A673 (cell line): ENCODE results near the gene SMURF1. TPM values are rescaled to one million over a fixed set of nuclear protein-coding genes. Genes with fewer than 3 reads are reported as not detected.

Experiments used
- BruUV-seq: library from RNA; stranded (reverse); fragments of 400-500 nt; replicated peaks from 2 replicates; lab custom pipeline; 2021; lab: Mats Ljungman, UMichigan
- CTCF ChIA-PET: fragments of 300-600 bp; sonication (Branson Sonifier 250); formaldehyde crosslinking; loops from one replicate; lab custom pipeline; 2022; ENCODE audit warnings: antibody characterized with exemption; lab: Charles Lee
- POLR2A ChIA-PET: fragments of 300-600 bp; sonication (Branson Sonifier 250); formaldehyde crosslinking; loops from one replicate; lab custom pipeline; 2022; ENCODE audit warnings: antibody characterized with exemption; ENCODE audit not compliant: low non-redundant PET; lab: Charles Lee
- DNase-seq: peaks from one replicate; pipeline ENCODE4 v3.0.0-alpha.2; 2015; ENCODE audit warnings: low spot score
- H3K27ac ChIP-seq: fragments of 200-600 bp; sonication (generic); 2 replicates; pipeline ENCODE4 v1.5.1; 2016; ENCODE audit warnings: mixed run types, low read depth, mild to moderate bottlenecking, mixed read lengths, antibody characterized with exemption, low read length; ENCODE audit not compliant: poor library complexity, severe bottlenecking
- H3K27me3 ChIP-seq: fragments of 200-600 bp; sonication (generic); replicated peaks from 2 replicates; pipeline ENCODE4 v1.6.1; 2017; ENCODE audit warnings: mixed run types, low read depth, mild to moderate bottlenecking, mixed read lengths, antibody characterized with exemption, low read length; ENCODE audit not compliant: insufficient read depth, poor library complexity
- H3K36me3 ChIP-seq: fragments of 200-600 bp; sonication (generic); 2 replicates; pipeline ENCODE4 v1.6.1; 2016; ENCODE audit warnings: mixed run types, mild to moderate bottlenecking, mixed read lengths, antibody characterized with exemption, low read length; ENCODE audit not compliant: insufficient read depth, poor library complexity, severe bottlenecking
- H3K4me1 ChIP-seq: fragments of 200-600 bp; sonication (generic); 2 replicates; pipeline ENCODE4 v1.6.1; 2017; ENCODE audit warnings: mixed run types, mild to moderate bottlenecking, mixed read lengths, antibody characterized with exemption, low read length; ENCODE audit not compliant: insufficient read depth, poor library complexity, severe bottlenecking
- H3K4me3 ChIP-seq: fragments of 200-600 bp; sonication (generic); 2 replicates; pipeline ENCODE4 v1.5.1; 2016; ENCODE audit warnings: low read depth, mixed run types, mild to moderate bottlenecking, mixed read lengths, low read length; ENCODE audit not compliant: poor library complexity, severe bottlenecking
- H3K9me3 ChIP-seq: fragments of 200-600 bp; sonication (generic); 2 replicates; pipeline ENCODE4 v1.6.1; 2016; ENCODE audit warnings: mixed run types, low read depth, mild to moderate bottlenecking, mixed read lengths, antibody characterized with exemption, low read length; ENCODE audit not compliant: poor library complexity, severe bottlenecking
- EZH2 ChIP-seq: fragments of 200-600 bp; sonication (generic); IDR thresholded peaks from 2 replicates; pipeline ENCODE4 v1.6.1; 2017; ENCODE audit warnings: borderline replicate concordance, low read depth, mild to moderate bottlenecking, mixed read lengths, antibody characterized with exemption, low read length; ENCODE audit not compliant: poor library complexity, severe bottlenecking
- intact Hi-C: fragments of 100-400 bp; cut with micrococcal nuclease; formaldehyde crosslinking; loops from one replicate; pipeline ENCODE4 v1.10.0; 2022; ENCODE audit not compliant: unreplicated experiment
- total RNA-seq: library from RNA; stranded (reverse); gene quantifications from 2 replicates; pipeline ENCODE4 v1.2.3, GENCODE V29; 2021
- TF ChIP-seq, protein P1 (sequence below): fragments of 300-800, 200-600 bp; sonication (generic); conservative IDR thresholded peaks from 2 replicates; pipeline ENCODE4 v1.5.1; 2017; ENCODE audit warnings: low read depth, mild to moderate bottlenecking, antibody characterized with exemption, low read length, moderate library complexity, mixed read lengths

SMURF1 gene
- total RNA-seq, 1 experiment from 2014 or later = 16.5 TPM

DNA sequence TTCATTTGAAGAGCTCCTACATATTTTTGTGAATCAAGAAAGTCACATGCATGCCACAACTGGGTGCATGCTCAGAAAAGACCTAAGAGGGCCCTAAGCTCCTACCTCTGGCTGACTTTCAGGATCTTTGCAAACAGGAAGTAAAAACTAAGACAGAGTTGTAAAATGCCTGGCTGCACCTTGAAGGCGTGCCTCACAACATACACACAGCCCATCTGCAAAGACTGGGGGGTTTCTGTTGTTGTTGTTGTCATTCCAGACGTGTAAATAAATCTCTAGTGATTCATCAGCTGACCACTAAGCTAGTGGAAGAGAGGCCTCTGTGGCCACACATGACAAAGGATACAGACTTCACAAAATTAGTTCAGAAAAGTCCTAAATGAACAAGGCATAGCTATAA lies 31.8 kb downstream of the SMURF1 start:
- DNase-seq = no peak
- intact Hi-C loops = no loop called here
- H3K4me1 ChIP-seq = peaks cover 16% of the 10 kb centered on the region
- TF ChIP-seq EZH2 = no peak
- TF ChIP-seq, protein P1, sequence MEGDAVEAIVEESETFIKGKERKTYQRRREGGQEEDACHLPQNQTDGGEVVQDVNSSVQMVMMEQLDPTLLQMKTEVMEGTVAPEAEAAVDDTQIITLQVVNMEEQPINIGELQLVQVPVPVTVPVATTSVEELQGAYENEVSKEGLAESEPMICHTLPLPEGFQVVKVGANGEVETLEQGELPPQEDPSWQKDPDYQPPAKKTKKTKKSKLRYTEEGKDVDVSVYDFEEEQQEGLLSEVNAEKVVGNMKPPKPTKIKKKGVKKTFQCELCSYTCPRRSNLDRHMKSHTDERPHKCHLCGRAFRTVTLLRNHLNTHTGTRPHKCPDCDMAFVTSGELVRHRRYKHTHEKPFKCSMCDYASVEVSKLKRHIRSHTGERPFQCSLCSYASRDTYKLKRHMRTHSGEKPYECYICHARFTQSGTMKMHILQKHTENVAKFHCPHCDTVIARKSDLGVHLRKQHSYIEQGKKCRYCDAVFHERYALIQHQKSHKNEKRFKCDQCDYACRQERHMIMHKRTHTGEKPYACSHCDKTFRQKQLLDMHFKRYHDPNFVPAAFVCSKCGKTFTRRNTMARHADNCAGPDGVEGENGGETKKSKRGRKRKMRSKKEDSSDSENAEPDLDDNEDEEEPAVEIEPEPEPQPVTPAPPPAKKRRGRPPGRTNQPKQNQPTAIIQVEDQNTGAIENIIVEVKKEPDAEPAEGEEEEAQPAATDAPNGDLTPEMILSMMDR = no peak
- H3K27me3 ChIP-seq = no peaks in the 10 kb centered on the region
- no peak overlapping the region for H3K4me3 ChIP-seq
- no peaks in the 10 kb centered on the region for H3K36me3 ChIP-seq
- no TSS peak for BruUV-seq
- ChIA-PET CTCF (no interaction called here), POLR2A (no interaction called here)
- no peak overlapping the region for H3K27ac ChIP-seq
- H3K9me3 ChIP-seq = peaks cover 5% of the 10 kb centered on the region

DNA sequence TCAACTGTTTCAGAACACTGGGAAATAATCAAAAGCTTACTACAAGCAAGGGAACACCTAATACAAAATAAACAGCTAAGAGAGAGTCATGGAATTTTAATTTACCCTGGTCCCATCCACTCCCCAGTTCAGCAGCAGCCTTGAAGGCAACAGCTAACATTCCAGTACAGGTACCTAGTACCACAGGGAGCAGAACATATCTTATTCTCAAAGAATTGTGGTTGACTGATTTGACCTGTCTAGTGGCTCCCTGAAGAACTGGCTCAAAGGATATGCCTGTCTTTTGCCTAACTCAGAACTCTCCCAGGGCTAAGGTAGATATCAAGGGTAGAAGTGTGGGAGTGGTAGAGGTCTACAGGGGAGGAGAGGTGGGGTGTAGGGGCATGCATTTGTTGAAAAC lies 32.3 kb downstream of the SMURF1 start:
- intact Hi-C loops = no loop called here
- no peaks in the 10 kb centered on the region for H3K36me3 ChIP-seq
- H3K27ac ChIP-seq = no peak overlapping the region
- no peaks in the 10 kb centered on the region for H3K9me3 ChIP-seq
- no peak overlapping the region for H3K4me3 ChIP-seq
- TF ChIP-seq EZH2 = no peak
- TF ChIP-seq, protein P1 = no peak
- ChIA-PET POLR2A (no interaction called here), CTCF (no interaction called here)
- H3K4me1 ChIP-seq = peaks cover 16% of the 10 kb centered on the region
- BruUV-seq = no TSS peak
- no peaks in the 10 kb centered on the region for H3K27me3 ChIP-seq
- DNase-seq = no peak

DNA sequence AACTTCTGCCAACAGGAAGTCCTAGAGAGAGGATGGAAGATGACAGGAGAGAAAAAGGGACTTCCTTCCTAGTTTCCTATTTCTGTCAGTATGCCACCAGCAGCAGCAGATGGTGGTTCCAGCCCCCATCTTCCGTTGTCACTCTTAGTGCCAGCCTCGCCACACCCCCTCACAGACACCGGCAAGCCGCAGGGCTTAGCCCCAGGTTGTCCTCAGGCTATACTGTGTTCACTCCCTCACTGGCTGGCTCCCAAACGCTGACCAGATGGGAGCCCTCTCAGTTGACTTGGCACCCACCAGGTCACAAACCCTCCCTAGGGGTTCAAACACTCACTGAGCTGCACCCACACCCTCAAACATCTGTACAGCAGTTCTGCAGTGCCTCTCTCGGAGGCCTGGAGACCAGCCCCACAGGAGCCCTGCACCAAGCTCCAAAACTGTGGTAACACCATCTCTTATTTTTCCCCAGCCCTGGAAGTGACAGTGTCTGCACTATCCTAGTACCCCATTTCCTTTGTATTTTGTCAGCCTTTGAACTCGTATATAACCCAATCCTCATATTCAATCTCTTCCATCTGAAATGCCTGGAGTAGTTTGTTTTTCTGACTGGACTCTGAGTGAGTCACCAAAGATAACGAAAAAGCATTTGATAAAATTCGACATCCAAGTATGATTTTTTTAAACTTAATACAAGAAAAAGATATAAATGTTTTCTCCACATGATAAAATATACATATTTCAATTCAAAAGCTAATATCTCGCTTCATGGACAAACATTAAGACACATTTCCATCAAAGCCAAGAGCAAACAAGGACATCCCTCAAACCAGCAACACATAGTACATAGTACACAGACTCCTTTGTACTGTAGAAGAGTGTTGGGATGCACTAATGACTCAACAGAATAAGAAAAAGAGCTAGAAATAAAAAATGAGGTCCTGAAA lies 34.5 kb downstream of the SMURF1 start:
- no peak for DNase-seq
- ChIA-PET POLR2A (no interaction called here), CTCF (no interaction called here)
- Histone ChIP-seq H3K27me3 (no peaks in the 10 kb centered on the region), H3K9me3 (no peaks in the 10 kb centered on the region), H3K4me1 (peaks cover 16% of the 10 kb centered on the region), H3K4me3 (no peak overlapping the region), H3K36me3 (no peaks in the 10 kb centered on the region), H3K27ac (no peak overlapping the region)
- intact Hi-C loops = no loop called here
- no TSS peak for BruUV-seq
- TF ChIP-seq, protein P1 = no peak
- no peak for TF ChIP-seq EZH2
